ENCODE measurements around the gene ALKBH2. TPM values are rescaled to one million over a fixed set of nuclear protein-coding genes. Genes with fewer than 3 reads are reported as not detected.
A peak's percentile ranks its signal among the peaks of the same experiment; 100 is the strongest.
"Not testable (repeated sequence)": the region's sequence is repeated elsewhere in the genome, so short reads cannot be mapped to it uniquely, and the experiment has no call there.

Gene ALKBH2
- total and polyA plus RNA-seq, 2 of the 8 experiments (the other 6 are each of a cell fraction or from before 2014, with no cell fraction given), result 19.1 to 22.5 TPM

DNA sequence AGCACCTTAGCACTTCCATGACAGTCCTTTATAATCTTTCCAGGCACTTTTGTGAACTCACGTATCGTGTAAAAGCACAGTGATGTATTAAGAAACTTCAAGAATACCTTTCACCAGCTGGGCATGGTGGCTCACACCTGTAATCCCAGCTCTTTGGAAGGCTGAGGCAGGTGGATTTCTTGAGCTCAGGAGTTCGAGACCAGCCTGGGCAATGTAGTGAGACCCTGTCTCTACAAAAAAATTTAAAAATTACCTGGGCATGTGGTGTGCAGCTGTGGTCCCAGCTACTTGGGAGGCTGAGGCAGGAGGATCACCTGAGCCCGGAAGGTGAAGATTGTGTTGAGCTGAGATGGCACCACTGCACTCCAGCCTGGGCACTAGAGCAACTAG is 39.2 kb downstream of the ALKBH2 start:
- not testable (repeated sequence) for FAIRE-seq; H3K9me3 ChIP-seq (ENCODE audit: insufficient read depth in 2 of 2, low read depth in 1 of 2, low read length in 1 of 2); H2AFZ ChIP-seq (ENCODE audit: low read length); H4K20me1 ChIP-seq (replicated peaks in 1 of 2; ENCODE audit: control insufficient read depth in 1 of 2, insufficient read depth in 2 of 2, low read length in 2 of 2); H3K27ac ChIP-seq (ENCODE audit: low read depth, low read length); H2BK12ac ChIP-seq (ENCODE audit: low read depth, low read length); H4K91ac ChIP-seq (replicated peaks; ENCODE audit: insufficient read length, low read length); H3K14ac ChIP-seq (ENCODE audit: insufficient read length); H3K4me1 ChIP-seq (replicated peaks in 1 of 4; ENCODE audit: control insufficient read depth in 3 of 4, insufficient read depth in 4 of 4, low read length in 3 of 4); H2BK20ac ChIP-seq (ENCODE audit: low read length); H2BK15ac ChIP-seq (ENCODE audit: low read length); H3K23ac ChIP-seq (ENCODE audit: insufficient read length); H2BK5ac ChIP-seq (ENCODE audit: low read depth, low read length); H2BK120ac ChIP-seq (replicated peaks; ENCODE audit: low read depth, low read length); H3K18ac ChIP-seq (ENCODE audit: extremely low read depth, low read length); H3K36me3 ChIP-seq (ENCODE audit: control insufficient read depth in 2 of 4, insufficient read depth in 4 of 4, low read length in 3 of 4); H3K56ac ChIP-seq (replicated peaks; ENCODE audit: insufficient read length, low read depth, low read length); H3K27me3 ChIP-seq (replicated peaks in 1 of 4; ENCODE audit: control insufficient read depth in 3 of 4, extremely low read depth in 1 of 4, insufficient read depth in 3 of 4, low read length in 3 of 4); H2AK5ac ChIP-seq (ENCODE audit: low read depth, low read length); H4K8ac ChIP-seq (ENCODE audit: extremely low read depth, insufficient read depth, low read length); H3K4ac ChIP-seq (replicated peaks; ENCODE audit: insufficient read length, low read depth, low read length); H3K23me2 ChIP-seq (ENCODE audit: low read depth, low read length); H3K9ac ChIP-seq (replicated peaks in 1 of 4; ENCODE audit: extremely low read depth in 1 of 4, low read depth in 3 of 4, low read length in 3 of 4); H3K4me3 ChIP-seq (ENCODE audit: extremely low read depth in 1 of 4, insufficient read depth in 2 of 4, low read depth in 3 of 4, low read length in 4 of 4); H4K5ac ChIP-seq (ENCODE audit: insufficient read length, low read depth, low read length); H3K79me1 ChIP-seq (ENCODE audit: low read depth, low read length); H3K79me2 ChIP-seq (ENCODE audit: control insufficient read depth in 1 of 2, insufficient read depth in 2 of 2, low read length in 2 of 2)
- ChIA-PET POLR2A (ENCODE audit: partially characterized antibody) (interaction anchor here (1.5 kb wide), 1 partner anchor 42 kb away, joined by 4 read pairs; no protein-coding TSS in a partner anchor), CTCF (ENCODE audit: partially characterized antibody) (interaction anchor here (0.8 to 1.9 kb wide), 4 partner anchors 13 to 210 kb away, joined by 3 to 6 read pairs (median 4); no protein-coding TSS in a partner anchor)
- H3K4me2 ChIP-seq (ENCODE audit: insufficient read depth in 1 of 2, low read depth in 2 of 2, low read length in 2 of 2), result peak overlapping the region in 1 of 2 experiments; percentile 91; a peak in 1 of 4 replicates
- peak in 1 of 2 experiments; percentile 3 for DNase-seq (ENCODE audit: low read depth in 1 of 2, low spot score in 2 of 2)
- WGBS, 2 experiments (ENCODE audit: extremely low coverage in 1 of 2, insufficient coverage in 1 of 2, insufficient read length in 1 of 2, insufficient replicate concordance in 2 of 2, low coverage in 1 of 2, low lambda C conversion rate in 2 of 2, missing lambda C conversion rate in 1 of 2), result 86% methylated on average over 4 of the region's 4 CpGs; no CpG with 5 or more reads in 1 of the 2 experiments

Measured in H1 (cell line).